Measurements from ENCODE around the gene DACT2. TPM values are rescaled to one million over a fixed set of nuclear protein-coding genes. Genes with fewer than 3 reads are reported as not detected.

Gene DACT2
- total and polyA plus RNA-seq, 9 of the 15 experiments (the other 6 are each of a cell fraction or from before 2014, with no cell fraction given), result not detected

- TF ChIP-seq ZNF511 (CRISPR knock-in tag; IDR thresholded peaks at IDR 0.05) (no peak), SPI1 (IDR thresholded peaks at IDR 0.05; ENCODE audit: borderline replicate concordance, low read depth, low read length) (no peak), ZNF445 (CRISPR knock-in tag; IDR thresholded peaks at IDR 0.05; ENCODE audit: low read depth) (no peak), ZNF232 (CRISPR knock-in tag; IDR thresholded peaks at IDR 0.05) (no peak), ZBTB40 (IDR thresholded peaks at IDR 0.05) (no peak), ZBTB40 (CRISPR knock-in tag; IDR thresholded peaks at IDR 0.05) (no peak)
Observed at GRCh38 chr6:168314021-168314420, 5.6 kb downstream of the DACT2 start (continued).
